GM12878 (cell line): ENCODE results near the gene HEPHL1. TPM values are rescaled to one million over a fixed set of nuclear protein-coding genes. Genes with fewer than 3 reads are reported as not detected.

Source experiments
- BACH1 ChIP-seq: fragments of 450-650 bp; IDR thresholded peaks from 2 replicates; pipeline ENCODE4 v1.6.1; 2017; ENCODE audit warnings: mild to moderate bottlenecking, borderline replicate concordance
- CREB1 ChIP-seq: IDR thresholded peaks from 2 replicates; pipeline ENCODE4 v1.6.1; 2012; ENCODE audit warnings: low read depth, mild to moderate bottlenecking, inconsistent platforms
- GATAD2B ChIP-seq: fragments of 450-650 bp; conservative IDR thresholded peaks from 2 replicates; pipeline ENCODE4 v1.6.1; 2017; ENCODE audit warnings: low read depth, mild to moderate bottlenecking, moderate library complexity
- IRF5 ChIP-seq: fragments of 450-650 bp; IDR thresholded peaks from 2 replicates; pipeline ENCODE4 v1.6.1; 2017; ENCODE audit warnings: borderline replicate concordance
- NFYB ChIP-seq: IDR thresholded peaks from 2 replicates; pipeline ENCODE4 v1.6.1; 2011; ENCODE audit warnings: low read depth, mild to moderate bottlenecking, low read length, improper control_type of control experiment, moderate library complexity; ENCODE audit not compliant: insufficient read depth
- NR2C1 ChIP-seq: fragments of 450-650 bp; IDR thresholded peaks from 2 replicates; pipeline ENCODE4 v1.6.1; 2017; ENCODE audit warnings: antibody characterized with exemption, mild to moderate bottlenecking, moderate library complexity
- NR2C2 ChIP-seq: IDR thresholded peaks from 2 replicates; pipeline ENCODE4 v1.6.1; 2011; ENCODE audit warnings: borderline replicate concordance, low read depth; ENCODE audit not compliant: control insufficient read depth, insufficient read length
- POLR2A ChIP-seq: IDR thresholded peaks from 2 replicates; pipeline ENCODE4 v1.6.1; 2011; ENCODE audit warnings: low read depth, mild to moderate bottlenecking, low read length
- POLR2AphosphoS2 ChIP-seq: IDR thresholded peaks from 2 replicates; pipeline ENCODE4 v1.6.1; 2011; ENCODE audit warnings: low read depth, mild to moderate bottlenecking, low read length, improper control_type of control experiment, moderate library complexity
- RB1 ChIP-seq: fragments of 450-650 bp; formaldehyde crosslinking; IDR thresholded peaks from 2 replicates; pipeline ENCODE4 v1.6.1; 2017; ENCODE audit warnings: mild to moderate bottlenecking, borderline replicate concordance
- SUZ12 ChIP-seq: fragments of 200-600 bp; sonication (generic); IDR thresholded peaks from one replicate; pipeline ENCODE4 v1.6.1; 2018; ENCODE audit warnings: antibody characterized with exemption, mild to moderate bottlenecking; ENCODE audit not compliant: unreplicated experiment
- YY1 ChIP-seq: IDR thresholded peaks from 2 replicates; pipeline ENCODE4 v1.6.1; 2011; ENCODE audit warnings: low read depth, mild to moderate bottlenecking, low read length
- polyA plus RNA-seq, 11 experiments: library from polyadenylated mRNA; depleted of rRNA in 4 of 11; unstranded in 6 of 11; stranded (reverse) in 5 of 11; fragments of >200 nt; fragmentation: Nextera tagmentation in 4 of 11; fragmentation: Illumina TruSeq in 1 of 11; extraction: Ambion mirVana in 4 of 11; extraction: Trizol in 1 of 11; gene quantifications; 1 replicate in 1 of 11; 2 replicates in 10 of 11; pipeline versions ENCODE4 v1.2.1 to v1.2.3, GENCODE V29; 2011 to 2016; ENCODE audit warnings: inconsistent platforms in 2 of 11, missing spikeins in 2 of 11, low read depth in 1 of 11
- total RNA-seq, 4 experiments: library from RNA; depleted of rRNA in 3 of 4; stranded (reverse); fragments of >200 nt in 3 of 4; fragmentation: Illumina TruSeq in 1 of 4; extraction: Trizol in 1 of 4; gene quantifications; 2 replicates each; pipeline versions ENCODE4 v1.2.1 to v1.2.3, GENCODE V29; 2013 to 2021
- TF ChIP-seq, protein P1 (sequence below): IDR thresholded peaks from 2 replicates; pipeline ENCODE4 v1.6.1; 2011; ENCODE audit warnings: borderline replicate concordance, low read depth, mild to moderate bottlenecking, moderate library complexity, low read length; ENCODE audit not compliant: insufficient read depth, poor library complexity, severe bottlenecking

The HEPHL1 gene
- total and polyA plus RNA-seq, 10 of the 15 experiments (the other 5 are each of a cell fraction or from before 2014, with no cell fraction given): 0.02 to 0.08 (median 0.05) TPM; not detected in 6

- TF ChIP-seq, protein P1, sequence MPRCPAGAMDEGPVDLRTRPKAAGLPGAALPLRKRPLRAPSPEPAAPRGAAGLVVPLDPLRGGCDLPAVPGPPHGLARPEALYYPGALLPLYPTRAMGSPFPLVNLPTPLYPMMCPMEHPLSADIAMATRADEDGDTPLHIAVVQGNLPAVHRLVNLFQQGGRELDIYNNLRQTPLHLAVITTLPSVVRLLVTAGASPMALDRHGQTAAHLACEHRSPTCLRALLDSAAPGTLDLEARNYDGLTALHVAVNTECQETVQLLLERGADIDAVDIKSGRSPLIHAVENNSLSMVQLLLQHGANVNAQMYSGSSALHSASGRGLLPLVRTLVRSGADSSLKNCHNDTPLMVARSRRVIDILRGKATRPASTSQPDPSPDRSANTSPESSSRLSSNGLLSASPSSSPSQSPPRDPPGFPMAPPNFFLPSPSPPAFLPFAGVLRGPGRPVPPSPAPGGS: no peak
- TF ChIP-seq GATAD2B (no peak), NFYB (no peak), NR2C1 (no peak), IRF5 (no peak), YY1 (no peak), SUZ12 (no peak), NR2C2 (no peak), POLR2A (no peak), BACH1 (no peak), CREB1 (no peak), POLR2AphosphoS2 (no peak), RB1 (no peak)
Measured at GRCh38 chr11:94142308-94143281, 121.4 kb downstream of the HEPHL1 start (continued).
